HepG2 (cell line): ENCODE measurements around the gene TMEFF1. TPM values are rescaled to one million over a fixed set of nuclear protein-coding genes. Genes with fewer than 3 reads are reported as not detected.

Source experiments
- AHR ChIP-seq: IDR thresholded peaks from 2 replicates; pipeline ENCODE4 v1.6.1; 2018; ENCODE audit warnings: missing genetic modification reagents, missing compliant biosample characterization
- AKAP8 ChIP-seq: sonication (generic); formaldehyde crosslinking; IDR thresholded peaks from 2 replicates; pipeline ENCODE4 v1.5.1; 2020; ENCODE audit warnings: mild to moderate bottlenecking, missing genetic modification reagents
- BHLHE40 ChIP-seq: IDR thresholded peaks from 2 replicates; pipeline ENCODE4 v1.6.1; 2011; ENCODE audit warnings: low read length, improper control_type of control experiment
- ELK4 ChIP-seq: sonication (generic); formaldehyde crosslinking; IDR thresholded peaks from 2 replicates; pipeline ENCODE4 v1.9.0; 2021; ENCODE audit warnings: missing genetic modification reagents, borderline replicate concordance
- HNRNPK ChIP-seq: fragments of 200-400 bp; formaldehyde crosslinking; IDR thresholded peaks from 2 replicates; pipeline ENCODE4 v1.6.1; 2018; ENCODE audit warnings: low read length, low read depth, moderate library complexity, mild to moderate bottlenecking; ENCODE audit not compliant: poor library complexity, severe bottlenecking
- MYC ChIP-seq: sonication (generic); formaldehyde crosslinking; IDR thresholded peaks from 2 replicates; pipeline ENCODE4 v1.9.0; 2021; ENCODE audit warnings: missing genetic modification reagents, borderline replicate concordance
- PPARG ChIP-seq: conservative IDR thresholded peaks from 2 replicates; pipeline ENCODE4 v1.6.1; 2016; ENCODE audit warnings: missing biosample characterization, missing genetic modification reagents
- RAD21 ChIP-seq: fragments of 450-650 bp; formaldehyde crosslinking; IDR thresholded peaks from 2 replicates; pipeline ENCODE4 v1.5.0; 2020; ENCODE audit warnings: mild to moderate bottlenecking
- RBM22 ChIP-seq: fragments of 200-400 bp; formaldehyde crosslinking; optimal IDR thresholded peaks from 2 replicates; pipeline ENCODE3; 2017; ENCODE audit warnings: mild to moderate bottlenecking, low read length, moderate library complexity
- SALL2 ChIP-seq: sonication (generic); formaldehyde crosslinking; IDR thresholded peaks from 2 replicates; pipeline ENCODE4 v1.8.1; 2023; ENCODE audit warnings: mild to moderate bottlenecking, missing genetic modification reagents, inconsistent platforms
- SIN3B ChIP-seq: fragments of 150-350 bp; IDR thresholded peaks from 2 replicates; pipeline ENCODE4 v1.6.1; 2014; ENCODE audit warnings: low read length
- SMAD9 ChIP-seq: sonication (generic); formaldehyde crosslinking; IDR thresholded peaks from 2 replicates; pipeline ENCODE4 v1.5.1; 2020; ENCODE audit warnings: mild to moderate bottlenecking, missing genetic modification reagents
- STAG1 ChIP-seq: sonication (generic); formaldehyde crosslinking; IDR thresholded peaks from 2 replicates; pipeline ENCODE4 v1.4.0; 2020; ENCODE audit warnings: missing genetic modification reagents
- TBX2 ChIP-seq: sonication (generic); formaldehyde crosslinking; IDR thresholded peaks from 2 replicates; pipeline ENCODE4 v1.5.0; 2020; ENCODE audit warnings: missing genetic modification reagents, mild to moderate bottlenecking, borderline replicate concordance
- TCF7L2 ChIP-seq: IDR thresholded peaks from 2 replicates; pipeline ENCODE4 v1.6.1; 2011; ENCODE audit warnings: mild to moderate bottlenecking, low read depth, low read length, moderate library complexity
- TOPORS ChIP-seq: sonication (generic); formaldehyde crosslinking; IDR thresholded peaks from 2 replicates; pipeline ENCODE4 v1.8.0; 2023; ENCODE audit warnings: mild to moderate bottlenecking, missing genetic modification reagents
- YEATS4 ChIP-seq: sonication (generic); formaldehyde crosslinking; IDR thresholded peaks from 2 replicates; pipeline ENCODE4 v1.4.0; 2020; ENCODE audit warnings: missing genetic modification reagents, borderline replicate concordance
- ZNF24 ChIP-seq: fragments of 450-650 bp; IDR thresholded peaks from 2 replicates; pipeline ENCODE4 v1.6.1; 2017; ENCODE audit warnings: antibody characterized with exemption, mild to moderate bottlenecking
- ZNF274 ChIP-seq: sonication (generic); formaldehyde crosslinking; IDR thresholded peaks from 2 replicates; pipeline ENCODE4 v1.5.1; 2020; ENCODE audit warnings: mild to moderate bottlenecking, missing genetic modification reagents
- ZNF276 ChIP-seq: sonication (generic); formaldehyde crosslinking; IDR thresholded peaks from 2 replicates; pipeline ENCODE4 v1.4.0; 2020; ENCODE audit warnings: mild to moderate bottlenecking, low read depth, missing genetic modification reagents
- ZNF326 ChIP-seq: sonication (generic); formaldehyde crosslinking; IDR thresholded peaks from 2 replicates; pipeline ENCODE4 v1.4.0; 2020; ENCODE audit warnings: missing genetic modification reagents, borderline replicate concordance
- ZNF335 ChIP-seq: sonication (generic); formaldehyde crosslinking; IDR thresholded peaks from 2 replicates; pipeline ENCODE4 v1.4.0; 2020; ENCODE audit warnings: missing genetic modification reagents
- polyA plus RNA-seq, 8 experiments: library from polyadenylated mRNA; depleted of rRNA in 3 of 8; stranded (reverse) in 7 of 8; unstranded in 1 of 8; fragments of >200 nt; fragmentation: Illumina TruSeq in 4 of 8; extraction: Trizol in 4 of 8; gene quantifications; 2 replicates each; pipeline versions ENCODE4 v1.2.1 to v1.2.3, GENCODE V29; 2011 to 2016; ENCODE audit warnings: low read depth in 4 of 8, missing spikeins in 1 of 8, mixed read lengths in 1 of 8; ENCODE audit not compliant: insufficient read depth in 1 of 8
- total RNA-seq, 5 experiments: library from RNA; depleted of rRNA; stranded (reverse); fragments of >200 nt; fragmentation: Illumina TruSeq; extraction: Trizol; gene quantifications; 2 replicates each; pipeline ENCODE4 v1.2.3, GENCODE V29; 2016; ENCODE audit warnings: low read depth in 1 of 5
- TF ChIP-seq, protein P1 (sequence below): sonication (generic); formaldehyde crosslinking; IDR thresholded peaks from 2 replicates; pipeline ENCODE4 v1.4.0; 2020; ENCODE audit warnings: mild to moderate bottlenecking, missing genetic modification reagents
- TF ChIP-seq, protein P2 (sequence below): fragments of 450-650 bp; IDR thresholded peaks from 2 replicates; pipeline ENCODE4 v1.6.1; 2017

Gene TMEFF1
- total and polyA plus RNA-seq, 2 of the 13 experiments (the other 11 are each of a cell fraction or from before 2014, with no cell fraction given) = 0.87 to 1.9 TPM

- TF ChIP-seq, protein P1, sequence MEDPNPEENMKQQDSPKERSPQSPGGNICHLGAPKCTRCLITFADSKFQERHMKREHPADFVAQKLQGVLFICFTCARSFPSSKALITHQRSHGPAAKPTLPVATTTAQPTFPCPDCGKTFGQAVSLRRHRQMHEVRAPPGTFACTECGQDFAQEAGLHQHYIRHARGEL (CRISPR knock-in tag) = no peak
- TF ChIP-seq ZNF276 (CRISPR knock-in tag) (no peak), RBM22 (no peak), TBX2 (CRISPR knock-in tag) (peak; percentile 27; the same call in 1 of the 2 replicates), PPARG (0 out of 2 replicates have a peak, but pooled peaks have one; percentile 15), SMAD9 (no peak), ZNF274 (CRISPR knock-in tag) (no peak), BHLHE40 (no peak), TCF7L2 (no peak), MYC (CRISPR knock-in tag) (peak; percentile 35; the same call in 1 of the 2 replicates), SALL2 (CRISPR knock-in tag) (0 out of 2 replicates have a peak, but pooled peaks have one; percentile 39), TOPORS (CRISPR knock-in tag) (no peak; the same call in 1 of the 2 replicates), RAD21 (CRISPR knock-in tag) (no peak), ZNF326 (CRISPR knock-in tag) (no peak), HNRNPK (no peak), ZNF335 (CRISPR knock-in tag) (0 out of 2 replicates have a peak, but pooled peaks have one; percentile 43), ZNF24 (no peak), AKAP8 (CRISPR knock-in tag) (no peak), STAG1 (no peak), AHR (CRISPR knock-in tag) (no peak), YEATS4 (CRISPR knock-in tag) (peak; percentile 68; the same call in 1 of the 2 replicates), ELK4 (CRISPR knock-in tag) (no peak), SIN3B (no peak)
- TF ChIP-seq, protein P2, sequence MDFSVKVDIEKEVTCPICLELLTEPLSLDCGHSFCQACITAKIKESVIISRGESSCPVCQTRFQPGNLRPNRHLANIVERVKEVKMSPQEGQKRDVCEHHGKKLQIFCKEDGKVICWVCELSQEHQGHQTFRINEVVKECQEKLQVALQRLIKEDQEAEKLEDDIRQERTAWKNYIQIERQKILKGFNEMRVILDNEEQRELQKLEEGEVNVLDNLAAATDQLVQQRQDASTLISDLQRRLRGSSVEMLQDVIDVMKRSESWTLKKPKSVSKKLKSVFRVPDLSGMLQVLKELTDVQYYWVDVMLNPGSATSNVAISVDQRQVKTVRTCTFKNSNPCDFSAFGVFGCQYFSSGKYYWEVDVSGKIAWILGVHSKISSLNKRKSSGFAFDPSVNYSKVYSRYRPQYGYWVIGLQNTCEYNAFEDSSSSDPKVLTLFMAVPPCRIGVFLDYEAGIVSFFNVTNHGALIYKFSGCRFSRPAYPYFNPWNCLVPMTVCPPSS = no peak
Observed at GRCh38 chr9:100426530-100427365, 46.2 kb upstream of the TMEFF1 start, which contains the start of gene MSANTD3 (continued).
